IMR-90 (cell line): ENCODE results near the gene XKR7. TPM values are rescaled to one million over a fixed set of nuclear protein-coding genes. Genes with fewer than 3 reads are reported as not detected.
A peak's percentile ranks its signal among the peaks of the same experiment; 100 is the strongest.

Experiments used
- ATAC-seq: fragments of 200-7000 bp; cut with Tn5 transposase; 2 replicates; pipeline ENCODE4 v1.9.1; 2020; ENCODE audit warnings: low read depth, mild to moderate bottlenecking, moderate library complexity
- BruUV-seq: library from RNA; stranded (reverse); fragments of 400-500 nt; replicated peaks from 2 replicates; lab custom pipeline; 2021; lab: Mats Ljungman, UMichigan
- CTCF ChIA-PET: fragments of 300-600 bp; formaldehyde crosslinking; extraction: SDS; loops from one replicate; lab custom pipeline; 2021; ENCODE audit warnings: antibody characterized with exemption; lab: Yijun Ruan, JAX
- POLR2A ChIA-PET: fragments of 300-600 bp; sonication (Branson Sonifier 250); formaldehyde crosslinking; loops from one replicate; lab custom pipeline; 2022; ENCODE audit warnings: antibody characterized with exemption; ENCODE audit not compliant: unreplicated experiment; lab: Charles Lee
- DNase-seq: peaks from one replicate; pipeline ENCODE4 v3.0.0; 2013
- H2AFZ ChIP-seq: replicated peaks from 2 replicates; pipeline ENCODE3; 2013; ENCODE audit warnings: low read length, mild to moderate bottlenecking; ENCODE audit not compliant: poor library complexity
- H2AK5ac ChIP-seq: 2 replicates; pipeline ENCODE4 v1.6.1; 2013; ENCODE audit warnings: low read depth, low read length, inconsistent platforms
- H2AK9ac ChIP-seq: replicated peaks from 2 replicates; pipeline ENCODE3; 2013; ENCODE audit warnings: mild to moderate bottlenecking, low read depth, low read length, moderate library complexity; ENCODE audit not compliant: poor library complexity
- H2BK120ac ChIP-seq: 2 replicates; pipeline ENCODE4 v1.6.1; 2013; ENCODE audit warnings: low read depth, low read length, inconsistent platforms
- H2BK15ac ChIP-seq: 3 replicates; pipeline ENCODE4 v1.6.1; 2013; ENCODE audit warnings: low read depth, low read length, inconsistent platforms
- H2BK20ac ChIP-seq: 2 replicates; pipeline ENCODE4 v1.6.1; 2013; ENCODE audit warnings: low read depth, mild to moderate bottlenecking, inconsistent platforms, low read length, moderate library complexity
- H2BK5ac ChIP-seq: 2 replicates; pipeline ENCODE4 v1.6.1; 2013; ENCODE audit warnings: mild to moderate bottlenecking, low read depth, low read length, inconsistent platforms; ENCODE audit not compliant: poor library complexity, severe bottlenecking
- H3K14ac ChIP-seq: replicated peaks from 2 replicates; pipeline ENCODE4 v1.6.1; 2013; ENCODE audit warnings: low read depth, low read length, inconsistent platforms
- H3K18ac ChIP-seq: 2 replicates; pipeline ENCODE4 v1.6.1; 2013; ENCODE audit warnings: low read depth, low read length, control low read depth
- H3K23ac ChIP-seq: 2 replicates; pipeline ENCODE4 v1.6.1; 2013; ENCODE audit warnings: low read depth, low read length, inconsistent platforms
- H3K27ac ChIP-seq: 2 replicates; pipeline ENCODE4 v1.5.1; 2013; ENCODE audit warnings: mild to moderate bottlenecking, control low read depth, low read length; ENCODE audit not compliant: insufficient read depth
- H3K27me3 ChIP-seq: 2 replicates; pipeline ENCODE4 v1.6.1; 2013; ENCODE audit warnings: low read length; ENCODE audit not compliant: control insufficient read depth, insufficient read depth
- H3K36me3 ChIP-seq: 2 replicates; pipeline ENCODE4 v1.6.1; 2013; ENCODE audit warnings: low read length, mixed read lengths; ENCODE audit not compliant: control insufficient read depth, insufficient read depth
- H3K4ac ChIP-seq: 2 replicates; pipeline ENCODE4 v1.6.1; 2013; ENCODE audit warnings: low read depth, low read length, inconsistent platforms
- H3K4me1 ChIP-seq: 2 replicates; pipeline ENCODE4 v1.6.1; 2013; ENCODE audit warnings: low read length, mixed read lengths; ENCODE audit not compliant: control insufficient read depth, insufficient read depth
- H3K4me2 ChIP-seq: 2 replicates; pipeline ENCODE4 v1.6.1; 2013; ENCODE audit warnings: low read depth, mild to moderate bottlenecking, control low read depth, low read length, moderate library complexity
- H3K4me3 ChIP-seq: 2 replicates; pipeline ENCODE4 v1.5.1; 2013; ENCODE audit warnings: low read depth, mild to moderate bottlenecking, control low read depth, low read length, moderate library complexity; ENCODE audit not compliant: insufficient read depth
- H3K56ac ChIP-seq: 2 replicates; pipeline ENCODE4 v1.6.1; 2013; ENCODE audit warnings: low read length, inconsistent platforms; ENCODE audit not compliant: insufficient read depth; ENCODE audit errors: extremely low read depth
- H3K79me1 ChIP-seq, 2 experiments: 2 replicates each; pipeline ENCODE4 v1.6.1; 2013; ENCODE audit warnings: low read length in 2 of 2, inconsistent platforms in 1 of 2, low read depth in 1 of 2
- H3K9ac ChIP-seq: 2 replicates; pipeline ENCODE4 v1.6.1; 2013; ENCODE audit warnings: low read depth, low read length, control low read depth
- H3K9me1 ChIP-seq: 2 replicates; pipeline ENCODE4 v1.6.1; 2013; ENCODE audit warnings: low read length, inconsistent platforms; ENCODE audit not compliant: insufficient read depth
- H3K9me3 ChIP-seq: 2 replicates; pipeline ENCODE4 v1.6.1; 2013; ENCODE audit warnings: low read length; ENCODE audit not compliant: control insufficient read depth, insufficient read depth
- H4K20me1 ChIP-seq: 2 replicates; pipeline ENCODE4 v1.6.1; 2013; ENCODE audit warnings: low read length, inconsistent platforms; ENCODE audit not compliant: insufficient read depth
- H4K5ac ChIP-seq: 2 replicates; pipeline ENCODE4 v1.6.1; 2013; ENCODE audit warnings: mild to moderate bottlenecking, low read depth, low read length, control low read depth
- H4K8ac ChIP-seq, 2 experiments: 2 replicates each; pipeline ENCODE4 v1.6.1; 2013; ENCODE audit warnings: low read depth in 2 of 2, low read length in 2 of 2, control low read depth in 1 of 2, inconsistent platforms in 1 of 2
- H4K91ac ChIP-seq: 2 replicates; pipeline ENCODE4 v1.6.1; 2013; ENCODE audit warnings: low read depth, low read length, inconsistent platforms; ENCODE audit not compliant: insufficient read depth
- MAFK ChIP-seq: IDR thresholded peaks from 2 replicates; pipeline ENCODE4 v1.6.1; 2012; ENCODE audit warnings: low read depth, low read length, improper control_type of control experiment
- MXI1 ChIP-seq: IDR thresholded peaks from 2 replicates; pipeline ENCODE4 v1.6.1; 2012; ENCODE audit warnings: low read depth, mild to moderate bottlenecking, low read length, moderate library complexity, borderline replicate concordance
- RAD21 ChIP-seq: IDR thresholded peaks from 2 replicates; pipeline ENCODE4 v1.6.1; 2012; ENCODE audit warnings: low read length, improper control_type of control experiment
- RCOR1 ChIP-seq: IDR thresholded peaks from 2 replicates; pipeline ENCODE4 v1.6.1; 2012; ENCODE audit warnings: mild to moderate bottlenecking, low read length, improper control_type of control experiment; ENCODE audit not compliant: insufficient replicate concordance
- WGBS, 2 experiments: methylation state at CpG; one replicate each; pipeline versions ENCODE4 v1.1.5 to v1.1.7; 2013; ENCODE audit warnings: missing lambda C conversion rate in 2 of 2; ENCODE audit not compliant: insufficient read length in 1 of 2; ENCODE audit errors: extremely low coverage in 2 of 2; 5-methylcytosine and 5-hydroxymethylcytosine counted together
- dilution Hi-C: fragments of 300-500 bp; cut with HindIII; formaldehyde crosslinking; loops from one replicate; pipeline ENCODE4 v1.14.3; 2018; ENCODE audit warnings: low sequenced_read_pairs; ENCODE audit not compliant: unreplicated experiment
- in situ Hi-C: fragments of 300-500 bp; cut with MboI; formaldehyde crosslinking; loops from 3 replicates; pipeline ENCODE4 v1.14.3; 2019; ENCODE audit warnings: low sequenced_read_pairs, inconsistent platforms, mixed read lengths
- intact Hi-C: fragments of 100-400 bp; cut with micrococcal nuclease; formaldehyde crosslinking; loops from 2 replicates; pipeline ENCODE4 v1.10.0; 2022
- polyA plus RNA-seq, 3 experiments: library from polyadenylated mRNA; depleted of rRNA; stranded (reverse); fragments of >200 nt; gene quantifications; 2 replicates each; pipeline ENCODE4 v1.2.3, GENCODE V29; 2012; ENCODE audit warnings: low replicate concordance in 1 of 3
- total RNA-seq: library from RNA; depleted of rRNA; stranded (reverse); fragments of >200 nt; gene quantifications from 2 replicates; pipeline ENCODE4 v1.2.3, GENCODE V29; 2012

Gene XKR7
- total and polyA plus RNA-seq, 2 of the 4 experiments (the other 2 are of a cell fraction), result not detected

DNA sequence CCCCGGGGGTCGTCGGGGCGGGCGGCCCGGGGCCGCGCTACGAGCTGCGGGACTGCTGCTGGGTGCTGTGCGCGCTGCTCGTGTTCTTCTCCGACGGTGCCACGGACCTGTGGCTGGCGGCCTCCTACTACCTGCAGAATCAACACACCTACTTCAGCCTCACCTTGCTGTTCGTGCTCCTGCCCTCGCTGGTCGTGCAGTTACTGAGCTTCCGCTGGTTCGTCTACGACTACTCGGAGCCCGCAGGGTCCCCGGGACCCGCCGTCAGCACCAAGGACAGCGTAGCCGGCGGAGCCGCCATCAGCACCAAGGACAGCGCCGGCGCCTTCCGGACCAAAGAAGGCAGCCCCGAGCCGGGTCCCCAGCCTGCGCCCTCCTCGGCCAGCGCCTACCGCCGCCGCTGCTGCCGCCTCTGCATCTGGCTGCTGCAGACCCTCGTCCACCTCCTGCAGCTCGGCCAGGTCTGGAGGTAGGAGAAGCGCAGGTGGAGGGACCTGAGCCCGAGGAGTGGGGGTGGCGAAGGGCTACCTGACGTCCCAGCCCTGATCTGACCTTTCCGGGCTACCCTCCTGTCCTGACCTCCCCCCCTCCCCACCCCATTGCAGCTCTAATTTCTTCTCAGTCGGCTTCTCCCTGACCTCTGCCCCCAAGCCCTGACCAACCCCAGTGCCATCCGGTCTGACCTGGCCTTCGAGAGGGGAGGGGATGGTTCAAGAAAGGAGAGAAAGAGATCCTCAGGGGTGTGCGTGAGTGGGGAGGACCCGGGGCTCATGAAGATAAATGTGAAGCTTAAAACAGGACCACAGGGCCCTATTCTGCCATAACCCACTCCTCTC is 558 bp downstream of the XKR7 start:
- H4K91ac ChIP-seq, result no peak overlapping the region
- peaks cover 6% of the 10 kb centered on the region; the same call in 1 of the 2 replicates for H4K20me1 ChIP-seq
- dilution Hi-C loops, result no loop called here
- H2BK15ac ChIP-seq, result no peak overlapping the region
- intact Hi-C loops, result no loop called here
- ChIA-PET CTCF (no interaction called here), POLR2A (interaction anchor here (0.6 kb wide), 1 partner anchor 38 kb away, joined by 3 read pairs; no protein-coding TSS in a partner anchor)
- no peaks in the 10 kb centered on the region for H3K36me3 ChIP-seq
- peak; percentile 100 for ATAC-seq
- no peak overlapping the region for H3K4ac ChIP-seq
- H3K27me3 ChIP-seq, result peaks cover 37% of the 10 kb centered on the region
- TF ChIP-seq MAFK, result no peak
- TF ChIP-seq RCOR1, result peak; percentile 99
- TF ChIP-seq MXI1, result peak; percentile 92
- no peak for TF ChIP-seq RAD21
- no peak overlapping the region for H3K4me3 ChIP-seq
- no peak overlapping the region for H2AK5ac ChIP-seq
- H3K9ac ChIP-seq, result no peak overlapping the region
- H4K5ac ChIP-seq, result no peak overlapping the region
- H2AFZ ChIP-seq, result peak overlapping the region; percentile 83
- DNase-seq, result peak; percentile 51
- H3K9me1 ChIP-seq, result no peaks in the 10 kb centered on the region
- H3K23ac ChIP-seq, result no peak overlapping the region
- no peak overlapping the region for H3K27ac ChIP-seq
- H3K18ac ChIP-seq, result no peak overlapping the region
- in situ Hi-C loops, result no loop called here
- WGBS, 2 experiments, result 2% methylated on average over 33 of the region's 57 CpGs; no CpG with 5 or more reads in 1 of the 2 experiments
- H2AK9ac ChIP-seq, result peak overlapping the region; percentile 75
- no peaks in the 10 kb centered on the region for H3K9me3 ChIP-seq
- no peak overlapping the region for H4K8ac ChIP-seq
- no peak overlapping the region for H2BK5ac ChIP-seq
- H3K4me2 ChIP-seq, result peak overlapping the region; percentile 50; the same call in 1 of the 2 replicates
- no peak overlapping the region for H3K56ac ChIP-seq
- H3K79me1 ChIP-seq, result no peaks in the 10 kb centered on the region
- no peak overlapping the region for H2BK20ac ChIP-seq
- no peak overlapping the region for H2BK120ac ChIP-seq
- H3K14ac ChIP-seq, result no peak overlapping the region
- no peaks in the 10 kb centered on the region; the same call in 1 of the 2 replicates for H3K4me1 ChIP-seq
- no TSS peak for BruUV-seq
